OCI-LY3 (cell line): ENCODE results near the gene KLK8.

Experiments used
- H2AFZ ChIP-seq: fragments of 200-600, 300-600 bp; shearing (Covaris generic); 2 replicates; pipeline ENCODE4 v1.6.0; 2014; ENCODE audit warnings: antibody characterized with exemption, low read depth, low read length
- H3K27ac ChIP-seq: fragments of 200-600, 300-600 bp; sonication (generic); 2 replicates; pipeline ENCODE4 v1.5.1; 2014; ENCODE audit warnings: mild to moderate bottlenecking, low read length, moderate library complexity, mixed read lengths
- H3K27me3 ChIP-seq: fragments of 200-600, 300-600 bp; sonication (generic); 2 replicates; pipeline ENCODE4 v1.6.1; 2014; ENCODE audit warnings: low read depth, low read length, mixed read lengths
- H3K36me3 ChIP-seq: fragments of 200-600, 300-600 bp; sonication (generic); replicated peaks from 2 replicates; pipeline ENCODE3; 2014; ENCODE audit warnings: low read depth, low read length, mixed read lengths
- H3K4me1 ChIP-seq: fragments of 300-600, 200-600 bp; sonication (generic); 2 replicates; pipeline ENCODE4 v1.6.1; 2014; ENCODE audit warnings: low read length, mixed read lengths
- H3K4me2 ChIP-seq: fragments of 200-600, 300-600 bp; sonication (generic); 2 replicates; pipeline ENCODE4 v1.6.1; 2014; ENCODE audit warnings: low read length, mixed read lengths
- H3K4me3 ChIP-seq: fragments of 300-600, 200-600 bp; sonication (generic); 2 replicates; pipeline ENCODE4 v1.5.1; 2014; ENCODE audit warnings: antibody characterized with exemption, mild to moderate bottlenecking, low read length, moderate library complexity
- H3K79me2 ChIP-seq: fragments of 300-600, 200-600 bp; shearing (Covaris generic); 2 replicates; pipeline ENCODE4 v1.6.1; 2014; ENCODE audit warnings: mild to moderate bottlenecking, low read length, mixed read lengths
- H3K9ac ChIP-seq: fragments of 300-600, 200-600 bp; shearing (Covaris generic); 2 replicates; pipeline ENCODE4 v1.6.0; 2014; ENCODE audit warnings: mild to moderate bottlenecking, low read length, moderate library complexity
- H3K9me3 ChIP-seq: fragments of 200-600, 300-600 bp; shearing (Covaris generic); 2 replicates; pipeline ENCODE4 v1.6.1; 2014; ENCODE audit warnings: low read length, mixed read lengths; ENCODE audit not compliant: insufficient read depth
- H4K20me1 ChIP-seq: fragments of 200-600, 300-600 bp; sonication (generic); 2 replicates; pipeline ENCODE4 v1.6.1; 2016; ENCODE audit warnings: low read length, mixed read lengths; ENCODE audit not compliant: insufficient read depth
- EZH2phosphoT487 ChIP-seq: fragments of 200-600 bp; shearing (Covaris generic); IDR thresholded peaks from 2 replicates; pipeline ENCODE4 v1.6.1; 2018; ENCODE audit warnings: antibody characterized with exemption, mixed run types, low read depth
- TF ChIP-seq, protein P1 (sequence below): fragments of 200-600, 300-600 bp; sonication (generic); IDR thresholded peaks from 2 replicates; pipeline ENCODE4 v1.5.1; 2014; ENCODE audit warnings: antibody characterized with exemption, low read length, low read depth

The KLK8 gene

DNA sequence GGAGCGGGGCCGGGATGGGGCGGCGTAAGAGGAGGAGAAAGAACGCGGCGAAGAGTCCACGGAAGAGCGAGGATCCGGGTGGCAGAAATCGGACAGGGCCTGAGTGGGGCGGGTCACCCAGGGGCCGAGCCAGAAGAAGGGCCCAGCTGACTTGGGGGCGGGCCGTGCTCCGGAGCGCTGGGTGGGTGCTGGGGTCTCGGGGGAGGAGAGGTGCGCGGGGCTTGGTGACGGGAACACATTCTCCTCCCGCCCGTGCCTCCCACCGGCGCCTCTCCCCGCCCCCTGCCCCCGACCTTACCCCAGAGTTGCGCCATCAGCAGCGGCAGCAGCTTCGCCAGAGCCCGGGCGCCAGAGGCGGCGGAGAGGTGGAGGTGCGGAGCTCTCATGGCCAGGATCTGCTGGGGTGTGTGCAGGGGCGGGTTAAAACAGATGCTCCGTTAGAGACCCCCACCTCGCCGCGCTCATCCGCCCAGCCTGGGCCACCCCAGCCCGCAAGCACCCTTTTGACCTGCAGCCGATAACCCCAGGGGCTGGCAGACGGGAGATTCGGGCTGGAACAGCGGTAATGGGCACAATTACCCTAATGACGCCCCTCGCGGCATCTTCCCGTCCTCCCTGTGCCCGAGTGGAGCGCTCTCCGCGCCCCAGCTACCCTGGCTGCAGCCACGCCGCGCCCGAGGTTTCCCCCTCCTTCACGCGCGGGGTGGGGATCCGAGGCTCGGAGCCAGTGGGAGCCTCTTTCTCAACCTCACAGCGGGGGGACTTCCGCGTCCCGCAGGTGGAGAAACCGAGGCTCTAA lies 17.5 kb upstream of the KLK8 start:
- H3K9ac ChIP-seq: no peak overlapping the region
- TF ChIP-seq, protein P1, sequence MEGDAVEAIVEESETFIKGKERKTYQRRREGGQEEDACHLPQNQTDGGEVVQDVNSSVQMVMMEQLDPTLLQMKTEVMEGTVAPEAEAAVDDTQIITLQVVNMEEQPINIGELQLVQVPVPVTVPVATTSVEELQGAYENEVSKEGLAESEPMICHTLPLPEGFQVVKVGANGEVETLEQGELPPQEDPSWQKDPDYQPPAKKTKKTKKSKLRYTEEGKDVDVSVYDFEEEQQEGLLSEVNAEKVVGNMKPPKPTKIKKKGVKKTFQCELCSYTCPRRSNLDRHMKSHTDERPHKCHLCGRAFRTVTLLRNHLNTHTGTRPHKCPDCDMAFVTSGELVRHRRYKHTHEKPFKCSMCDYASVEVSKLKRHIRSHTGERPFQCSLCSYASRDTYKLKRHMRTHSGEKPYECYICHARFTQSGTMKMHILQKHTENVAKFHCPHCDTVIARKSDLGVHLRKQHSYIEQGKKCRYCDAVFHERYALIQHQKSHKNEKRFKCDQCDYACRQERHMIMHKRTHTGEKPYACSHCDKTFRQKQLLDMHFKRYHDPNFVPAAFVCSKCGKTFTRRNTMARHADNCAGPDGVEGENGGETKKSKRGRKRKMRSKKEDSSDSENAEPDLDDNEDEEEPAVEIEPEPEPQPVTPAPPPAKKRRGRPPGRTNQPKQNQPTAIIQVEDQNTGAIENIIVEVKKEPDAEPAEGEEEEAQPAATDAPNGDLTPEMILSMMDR: no peak
- TF ChIP-seq EZH2phosphoT487: no peak
- no peaks in the 10 kb centered on the region for H3K79me2 ChIP-seq
- no peak overlapping the region for H3K27ac ChIP-seq
- H3K36me3 ChIP-seq: no peaks in the 10 kb centered on the region
- no peak overlapping the region for H3K4me3 ChIP-seq
- H3K27me3 ChIP-seq: peaks cover 4% of the 10 kb centered on the region; the same call in 1 of the 2 replicates
- no peak overlapping the region for H3K4me2 ChIP-seq
- H2AFZ ChIP-seq: no peak overlapping the region
- no peaks in the 10 kb centered on the region for H4K20me1 ChIP-seq
- no peaks in the 10 kb centered on the region for H3K9me3 ChIP-seq
- 0 out of 2 replicates have a peak, but pooled peaks cover 3% of the 10 kb centered on the region for H3K4me1 ChIP-seq

DNA sequence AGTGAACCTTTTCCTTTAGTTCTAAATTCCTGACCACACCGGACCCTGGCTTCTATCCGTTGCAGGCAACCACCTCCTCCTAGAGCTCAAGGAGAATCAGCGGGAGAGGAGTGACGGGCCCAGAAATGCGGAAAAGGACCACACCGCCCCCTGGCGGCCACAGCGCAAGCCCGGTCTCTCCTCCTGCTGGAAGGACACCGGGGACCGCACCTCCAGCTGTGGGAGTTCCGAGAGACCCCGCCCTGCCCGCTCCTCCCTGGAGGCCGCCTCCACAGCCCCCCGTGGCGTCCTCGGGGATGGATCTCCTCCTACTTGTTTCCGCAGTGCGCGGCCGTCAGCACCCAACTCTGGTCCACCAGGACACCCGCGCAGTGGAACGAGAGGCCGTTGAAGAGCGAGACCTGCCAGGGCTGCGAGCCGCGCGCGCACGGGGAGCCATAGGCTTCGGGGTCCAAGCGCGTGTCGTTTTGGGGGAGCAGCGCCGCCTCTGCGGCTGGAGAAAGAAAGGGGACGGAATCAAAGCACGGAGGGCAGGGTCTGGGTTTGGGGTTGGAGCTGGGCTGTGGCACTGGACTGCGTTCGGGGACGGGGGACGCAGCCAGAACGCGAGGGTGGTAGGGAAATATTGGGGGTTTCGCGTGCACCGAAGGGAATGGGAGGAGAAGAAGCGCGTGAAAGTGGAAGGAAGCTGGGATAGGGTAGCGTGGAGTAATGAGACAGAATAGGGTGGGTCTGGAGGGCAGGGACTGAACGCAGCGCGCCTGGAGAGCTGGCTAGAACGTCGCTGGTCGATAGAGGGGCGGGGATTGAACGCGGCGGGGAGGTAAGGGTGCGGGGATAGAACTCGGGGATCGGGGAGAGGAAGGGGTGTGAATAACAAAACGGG lies 15.6 kb upstream of the KLK8 start:
- Histone ChIP-seq H3K27ac (no peak overlapping the region), H2AFZ (no peak overlapping the region), H3K4me3 (no peak overlapping the region), H3K27me3 (peaks cover 10% of the 10 kb centered on the region; the same call in 1 of the 2 replicates), H3K4me1 (0 out of 2 replicates have a peak, but pooled peaks cover 3% of the 10 kb centered on the region), H3K9ac (no peak overlapping the region), H4K20me1 (no peaks in the 10 kb centered on the region), H3K36me3 (no peaks in the 10 kb centered on the region), H3K4me2 (no peak overlapping the region), H3K79me2 (no peaks in the 10 kb centered on the region), H3K9me3 (no peaks in the 10 kb centered on the region)
- TF ChIP-seq, protein P1: peak; percentile 62
- no peak for TF ChIP-seq EZH2phosphoT487

DNA sequence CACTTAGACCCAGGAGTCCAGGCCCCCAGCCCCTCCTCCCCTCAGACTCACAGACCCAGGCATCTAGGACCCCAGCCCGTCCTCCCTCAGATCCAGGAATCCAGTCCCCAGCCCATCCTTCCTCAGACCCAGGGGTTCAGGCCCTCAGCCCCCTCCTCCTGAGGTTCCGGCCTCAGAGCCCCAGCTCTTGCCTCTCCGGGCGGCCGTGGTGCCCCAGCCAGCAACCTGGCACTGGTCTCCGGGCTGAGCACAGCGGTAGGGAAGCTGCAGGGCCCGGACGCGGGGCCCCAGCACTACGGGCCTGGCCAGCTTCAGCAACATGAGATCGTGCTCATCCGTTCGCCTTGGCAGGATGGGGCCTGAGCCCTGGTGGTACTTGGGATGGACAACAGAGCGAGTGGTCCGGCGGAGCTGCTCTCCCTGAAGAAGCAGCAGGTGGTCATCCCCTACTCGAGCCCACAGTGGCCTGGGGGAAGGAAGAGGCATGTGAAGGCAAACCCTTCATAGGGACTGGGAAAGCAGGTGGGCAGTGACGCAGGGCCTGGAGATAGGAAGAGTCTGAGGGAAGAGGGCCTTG lies 14.4 kb upstream of the KLK8 start:
- no peak overlapping the region for H3K4me3 ChIP-seq
- H3K27me3 ChIP-seq: peaks cover 10% of the 10 kb centered on the region; the same call in 1 of the 2 replicates
- no peaks in the 10 kb centered on the region for H3K4me1 ChIP-seq

More for the DNA sequence above, 14.4 kb upstream of the KLK8 start:
- Histone ChIP-seq H3K79me2 (no peaks in the 10 kb centered on the region), H3K36me3 (no peaks in the 10 kb centered on the region), H4K20me1 (no peaks in the 10 kb centered on the region), H3K27ac (no peak overlapping the region), H3K9me3 (no peaks in the 10 kb centered on the region), H3K9ac (no peak overlapping the region), H3K4me2 (no peak overlapping the region), H2AFZ (no peak overlapping the region)
- TF ChIP-seq EZH2phosphoT487: no peak
- TF ChIP-seq, protein P1: no peak
